T follicular helper cell (primary cell): ENCODE measurements around the gene HEATR3.

ENCODE experiments used
- DNase-seq: peaks from one replicate; pipeline ENCODE4 v3.0.0-alpha.2; 2020; ENCODE audit warnings: low read depth

Gene HEATR3

GRCh38 chr16:50058091-50058771 lies 7.5 kb upstream of the HEATR3 start:
- no peak for DNase-seq

- DNase-seq: no peak
Measured at GRCh38 chr16:50059111-50059510, 6.7 kb upstream of the HEATR3 start.

DNA sequence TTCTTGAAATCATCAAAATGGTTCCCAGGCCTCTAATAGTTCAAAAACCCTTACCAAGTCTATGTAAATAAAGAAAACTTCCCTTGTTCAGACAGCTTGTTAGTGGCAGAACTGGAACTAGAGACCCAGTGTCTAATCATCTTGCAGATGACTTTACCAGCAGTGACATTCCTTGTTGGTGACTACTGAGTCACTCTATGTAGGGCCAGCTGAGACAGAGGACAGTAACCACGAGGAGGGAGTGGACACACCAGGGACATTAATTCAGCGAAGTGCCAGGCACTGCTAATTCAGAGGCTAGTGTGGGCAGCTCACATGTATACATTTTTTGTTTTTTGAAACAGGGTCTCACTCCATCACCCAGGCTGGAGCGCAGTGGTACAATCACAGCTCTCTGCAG lies 6.1 kb upstream of the HEATR3 start:
- DNase-seq: no peak

- DNase-seq: no peak
Measured at GRCh38 chr16:50061326-50061725, 4.4 kb upstream of the HEATR3 start.

DNA sequence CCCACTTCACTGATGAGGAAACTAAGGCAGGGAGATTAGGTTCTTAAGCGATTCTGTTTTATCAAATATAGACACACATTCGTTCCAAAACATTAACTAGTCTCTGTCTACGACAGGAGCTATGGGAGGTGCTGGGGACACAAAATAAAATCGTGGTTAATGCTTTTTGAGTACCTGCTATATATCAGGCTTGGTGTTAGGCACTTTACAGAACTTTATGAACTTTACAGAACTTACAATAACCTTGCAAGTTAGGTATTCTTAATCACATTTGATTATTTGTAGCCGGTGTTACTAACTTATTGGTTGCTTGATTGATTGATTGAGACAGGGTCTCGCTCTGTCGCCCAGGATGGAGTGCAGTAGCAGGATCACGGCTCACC lies 538 bp upstream of the HEATR3 start:
- DNase-seq: no peak

GRCh38 chr16:50066482-50067289 lies 916 bp downstream of the HEATR3 start:
- no peak for DNase-seq

GRCh38 chr16:50067290-50067853 lies 1.6 kb downstream of the HEATR3 start:
- no peak for DNase-seq

GRCh38 chr16:50068550-50068949 lies 2.8 kb downstream of the HEATR3 start:
- DNase-seq: no peak

DNA sequence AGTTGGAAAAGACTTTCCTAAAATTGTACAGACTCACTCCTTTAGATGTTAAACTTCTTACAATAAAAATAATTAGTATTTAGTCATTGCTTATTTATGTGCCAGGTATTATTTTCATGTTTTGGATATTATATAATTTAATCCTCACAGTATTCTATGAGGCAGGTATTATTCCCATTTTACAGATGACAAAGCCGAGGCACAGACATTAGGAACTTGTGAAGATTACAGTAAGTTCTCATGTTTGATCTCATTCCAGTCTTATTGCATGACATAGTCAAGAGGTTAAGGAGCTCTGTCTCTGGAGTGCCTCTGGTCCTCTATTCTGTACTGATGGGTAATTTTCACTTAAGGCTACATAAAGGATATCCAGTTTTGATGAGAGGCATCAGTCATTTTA lies 3.3 kb downstream of the HEATR3 start:
- DNase-seq: no peak

- DNase-seq: no peak
Measured at GRCh38 chr16:50071075-50071671, 5.4 kb downstream of the HEATR3 start.

DNA sequence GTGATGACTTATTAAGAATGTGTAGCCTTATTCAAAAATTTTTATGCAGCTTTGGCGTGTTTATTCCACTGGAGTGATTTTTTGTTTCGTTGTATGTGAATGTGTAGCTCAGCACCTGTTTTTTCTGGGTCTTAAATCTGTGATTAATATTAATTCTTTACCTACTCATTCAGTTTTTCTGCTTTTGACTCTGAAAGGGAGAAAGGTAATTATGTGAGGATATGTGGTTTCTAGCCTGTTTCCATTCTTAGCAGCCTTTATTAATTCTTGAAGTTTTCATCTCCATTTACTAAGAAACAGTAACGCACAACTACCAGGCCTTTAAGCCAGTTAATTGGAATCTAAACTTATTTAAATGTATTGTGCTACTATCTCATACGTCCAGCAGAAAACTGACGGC lies 7.0 kb downstream of the HEATR3 start:
- no peak for DNase-seq

GRCh38 chr16:50079397-50080140 lies 13.8 kb downstream of the HEATR3 start:
- DNase-seq: no peak

DNA sequence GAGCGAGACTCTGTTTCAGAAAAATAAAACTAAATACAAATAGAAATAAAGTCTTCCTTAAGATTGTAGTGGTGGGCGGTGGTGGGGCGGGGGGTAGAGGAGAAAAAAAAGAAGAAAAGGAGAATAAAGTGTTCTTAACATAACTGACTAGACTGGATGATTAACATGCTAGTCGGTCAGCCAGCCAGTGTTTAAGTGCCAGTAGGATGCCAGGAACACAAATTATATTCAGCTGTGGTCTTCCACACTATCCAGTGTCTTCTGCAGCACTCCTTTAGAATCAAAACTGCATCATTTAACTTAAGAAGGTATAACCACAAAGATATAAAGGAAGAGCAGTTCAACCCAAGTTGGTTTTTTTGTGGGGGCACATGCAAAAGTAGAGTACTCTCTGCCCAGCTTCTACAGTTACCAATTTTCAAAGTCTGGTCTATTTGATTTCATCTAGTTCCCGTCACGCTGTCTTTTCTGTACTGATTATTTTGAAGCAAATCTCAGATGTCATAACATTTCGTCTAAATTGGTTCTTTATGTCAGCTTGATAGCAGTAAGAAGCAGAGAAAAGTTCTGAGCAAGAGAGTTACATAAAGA lies 15.8 kb downstream of the HEATR3 start:
- DNase-seq: no peak

DNA sequence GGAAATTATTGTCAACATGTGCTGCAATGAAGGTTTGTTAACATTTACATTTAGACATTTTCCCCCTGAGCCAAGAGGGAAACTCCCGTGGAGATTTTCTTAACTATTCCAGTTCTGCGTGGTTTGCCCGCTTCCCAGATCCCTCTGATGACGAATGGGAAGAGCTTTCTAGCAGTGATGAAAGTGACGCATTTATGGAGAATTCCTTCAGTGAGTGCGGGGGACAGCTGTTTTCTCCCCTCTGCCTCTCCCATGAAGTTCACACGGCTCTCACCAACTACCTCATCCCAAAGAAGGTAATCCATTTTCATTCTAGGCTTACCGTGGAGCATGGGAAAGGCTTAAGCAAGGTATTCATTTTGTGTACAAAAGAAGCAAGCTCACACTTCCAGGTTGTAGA lies 18.2 kb downstream of the HEATR3 start:
- DNase-seq: no peak

DNA sequence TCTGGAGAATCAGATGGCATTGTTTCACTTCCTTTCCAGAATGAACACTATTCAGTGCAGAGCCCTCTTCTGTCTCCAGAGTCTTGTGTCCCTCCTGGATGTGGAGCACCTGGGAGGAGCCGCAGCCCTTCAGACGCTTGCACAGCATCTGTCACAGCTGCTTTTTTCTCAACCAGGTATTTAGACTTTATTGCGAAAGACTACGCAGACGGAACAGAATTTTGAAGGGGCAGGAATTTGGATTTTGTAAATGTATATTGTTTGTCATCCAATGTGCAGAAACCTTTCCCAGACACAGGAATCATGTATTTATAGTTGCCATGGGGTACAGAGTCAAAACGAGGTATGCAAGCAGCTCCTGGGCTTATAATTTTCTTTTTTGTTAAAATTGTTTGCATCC lies 20.4 kb downstream of the HEATR3 start:
- no peak for DNase-seq

DNA sequence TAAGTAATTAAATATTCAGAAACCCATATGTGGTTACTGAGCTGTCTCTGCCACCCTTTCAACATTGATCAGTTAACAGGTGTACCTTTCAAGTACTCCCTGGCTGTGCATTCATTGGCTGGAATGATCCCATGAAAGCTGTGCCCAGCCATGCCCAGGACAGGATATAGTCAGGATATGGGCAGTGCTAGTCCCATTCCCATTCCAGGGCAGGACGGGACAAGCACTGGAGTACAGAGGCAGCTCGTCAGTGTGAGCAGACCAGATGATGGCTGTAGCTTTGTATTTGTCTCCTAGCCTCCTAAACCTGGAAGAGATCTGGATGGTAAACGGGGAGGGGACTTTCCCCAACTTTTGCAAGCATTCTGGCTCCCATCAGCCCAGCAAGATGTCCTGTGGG lies 22.5 kb downstream of the HEATR3 start:
- DNase-seq: no peak

DNA sequence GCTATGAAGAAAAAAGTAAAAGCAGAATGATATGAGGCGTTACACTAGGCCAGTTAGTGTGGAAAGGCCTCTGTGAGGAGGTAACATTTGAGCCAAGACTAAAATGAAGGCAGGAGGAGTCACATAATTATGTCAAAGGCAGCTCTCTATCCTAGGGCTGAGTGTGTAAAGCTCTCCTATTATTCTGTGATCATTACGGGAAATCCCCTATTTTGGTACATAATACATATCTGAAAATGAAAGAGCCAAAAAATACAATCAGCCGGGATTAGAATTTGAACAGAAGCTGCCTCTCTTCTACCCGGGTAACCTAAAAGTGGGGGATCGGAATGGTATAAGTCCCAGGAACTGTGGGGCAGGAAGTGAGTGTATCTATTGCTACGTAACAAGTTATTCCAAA lies 27.1 kb downstream of the HEATR3 start:
- DNase-seq: no peak

GRCh38 chr16:50093607-50094539 lies 28.1 kb downstream of the HEATR3 start:
- no peak for DNase-seq

DNA sequence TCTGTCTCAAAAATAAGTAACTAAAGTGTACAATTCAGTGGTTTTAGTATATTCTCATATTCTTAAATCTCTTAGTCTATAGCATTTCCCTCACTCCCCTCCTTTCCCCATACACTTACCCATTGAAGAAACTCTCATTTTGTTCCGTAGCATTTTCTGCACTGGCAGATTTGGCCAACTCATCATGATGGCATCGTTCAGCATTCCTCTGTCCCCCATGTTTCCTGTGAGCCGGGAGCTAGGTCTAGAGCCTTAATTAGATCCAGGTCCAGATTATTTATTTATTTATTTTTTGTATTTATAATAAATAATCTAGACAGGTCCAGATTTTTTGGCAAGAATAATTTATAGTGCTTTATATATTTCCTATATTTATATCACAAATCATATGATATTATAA lies 31.0 kb downstream of the HEATR3 start:
- DNase-seq: no peak

GRCh38 chr16:50099957-50100648 lies 34.3 kb downstream of the HEATR3 start:
- DNase-seq: no peak
